ENCODE data around the gene DCTN2. TPM values are rescaled to one million over a fixed set of nuclear protein-coding genes. Genes with fewer than 3 reads are reported as not detected.

Gene DCTN2
- total and polyA plus RNA-seq, 4 donors = 28.5 to 66.6 (median 31.2) TPM

GRCh38 chr12:57549909-57550640, 3.1 kb upstream of the DCTN2 start, which contains the start of gene KIF5A:
Gene KIF5A, plus strand, starts transcription at chr12:57550044. Its CDS starts 228 bp downstream, at chr12:57550272.
- Histone ChIP-seq H3K4me3 (ENCODE audit: low read depth in 1 of 3, low read length in 3 of 3) (peak within 1 kb of the TSS in 1 of 3 donors; percentile 26), H3K27me3 (ENCODE audit: control insufficient read depth in 4 of 4, insufficient read depth in 4 of 4, low read length in 3 of 4) (peaks cover 0 to 12% (median 2%) of the 10 kb centered on the region in 4 donors), H3K9ac (ENCODE audit: low read depth in 1 of 2, low read length in 2 of 2) (no peak within 1 kb of the TSS), H3K9me3 (ENCODE audit: control insufficient read depth in 4 of 4, low read length in 3 of 4) (no peaks in the 10 kb centered on the region), H3K27ac (ENCODE audit: low read depth in 1 of 2, low read length in 2 of 2) (no peak within 1 kb of the TSS), H3K4me1 (ENCODE audit: control insufficient read depth in 4 of 4, insufficient read depth in 4 of 4, low read length in 3 of 4) (peaks cover 6 to 15% (median 10%) of the 10 kb centered on the region in 4 donors), H3K36me3 (ENCODE audit: control insufficient read depth in 4 of 4, insufficient read depth in 3 of 4, low read depth in 1 of 4, low read length in 3 of 4) (no peaks in the 10 kb centered on the region)
- TF ChIP-seq, protein P1, sequence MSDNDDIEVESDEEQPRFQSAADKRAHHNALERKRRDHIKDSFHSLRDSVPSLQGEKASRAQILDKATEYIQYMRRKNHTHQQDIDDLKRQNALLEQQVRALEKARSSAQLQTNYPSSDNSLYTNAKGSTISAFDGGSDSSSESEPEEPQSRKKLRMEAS (IDR thresholded peaks at IDR 0.05) = no peak
- TF ChIP-seq HNF4G (IDR thresholded peaks at IDR 0.05) = no peak
- TF ChIP-seq YY1 (IDR thresholded peaks at IDR 0.05) = no peak
- TF ChIP-seq GABPA (IDR thresholded peaks at IDR 0.05 in 1 of 2, conservative IDR thresholded peaks at IDR 0.05 in 1 of 2) = no peak
- TF ChIP-seq JUND (IDR thresholded peaks at IDR 0.05) = no peak
- no peak for TF ChIP-seq HNF4A (conservative IDR thresholded peaks at IDR 0.05)
- TF ChIP-seq NR2F2 (IDR thresholded peaks at IDR 0.05) = no peak
- TF ChIP-seq, protein P2, sequence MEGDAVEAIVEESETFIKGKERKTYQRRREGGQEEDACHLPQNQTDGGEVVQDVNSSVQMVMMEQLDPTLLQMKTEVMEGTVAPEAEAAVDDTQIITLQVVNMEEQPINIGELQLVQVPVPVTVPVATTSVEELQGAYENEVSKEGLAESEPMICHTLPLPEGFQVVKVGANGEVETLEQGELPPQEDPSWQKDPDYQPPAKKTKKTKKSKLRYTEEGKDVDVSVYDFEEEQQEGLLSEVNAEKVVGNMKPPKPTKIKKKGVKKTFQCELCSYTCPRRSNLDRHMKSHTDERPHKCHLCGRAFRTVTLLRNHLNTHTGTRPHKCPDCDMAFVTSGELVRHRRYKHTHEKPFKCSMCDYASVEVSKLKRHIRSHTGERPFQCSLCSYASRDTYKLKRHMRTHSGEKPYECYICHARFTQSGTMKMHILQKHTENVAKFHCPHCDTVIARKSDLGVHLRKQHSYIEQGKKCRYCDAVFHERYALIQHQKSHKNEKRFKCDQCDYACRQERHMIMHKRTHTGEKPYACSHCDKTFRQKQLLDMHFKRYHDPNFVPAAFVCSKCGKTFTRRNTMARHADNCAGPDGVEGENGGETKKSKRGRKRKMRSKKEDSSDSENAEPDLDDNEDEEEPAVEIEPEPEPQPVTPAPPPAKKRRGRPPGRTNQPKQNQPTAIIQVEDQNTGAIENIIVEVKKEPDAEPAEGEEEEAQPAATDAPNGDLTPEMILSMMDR (IDR thresholded peaks at IDR 0.05; ENCODE audit: low read depth, low read length, missing input control) = no peak
- TF ChIP-seq SP1 (IDR thresholded peaks at IDR 0.05) = no peak
- TF ChIP-seq EGR1 (IDR thresholded peaks at IDR 0.05; ENCODE audit: low read depth in 2 of 2) = no peak
- TF ChIP-seq TAF1 (conservative IDR thresholded peaks at IDR 0.05) = no peak
- TF ChIP-seq FOXA1 (IDR thresholded peaks at IDR 0.05) = no peak
- no peak for TF ChIP-seq ZBTB33 (IDR thresholded peaks at IDR 0.05)
- no peak for TF ChIP-seq ATF3 (IDR thresholded peaks at IDR 0.05)
- TF ChIP-seq RXRA (IDR thresholded peaks at IDR 0.05) = no peak
- TF ChIP-seq REST (IDR thresholded peaks at IDR 0.05) = no peak
- TF ChIP-seq FOXA2 (IDR thresholded peaks at IDR 0.05) = no peak
- 6% methylated on average over 52 of the region's 52 CpGs for WGBS
- peak; percentile 63 for DNase-seq (ENCODE audit: low spot score)
